KMS-11 (cell line): ENCODE measurements around the gene TDRD6.

Experiments used
- H2AFZ ChIP-seq: fragments of 200-600 bp; sonication (generic); 2 replicates; pipeline ENCODE4 v1.6.1; 2016; ENCODE audit warnings: antibody characterized with exemption, mixed run types, low read depth
- H3K27ac ChIP-seq: fragments of 200-600 bp; sonication (generic); 2 replicates; pipeline ENCODE4 v1.6.1; 2016; ENCODE audit warnings: mild to moderate bottlenecking, mixed run types
- H3K27me3 ChIP-seq: fragments of 200-600 bp; sonication (generic); 2 replicates; pipeline ENCODE4 v1.6.1; 2017; ENCODE audit warnings: mild to moderate bottlenecking, low read depth, mixed run types, moderate library complexity; ENCODE audit not compliant: insufficient read depth
- H3K36me3 ChIP-seq: fragments of 200-600 bp; sonication (generic); 2 replicates; pipeline ENCODE4 v1.6.1; 2017; ENCODE audit warnings: mild to moderate bottlenecking, mixed run types; ENCODE audit not compliant: insufficient read depth
- H3K4me1 ChIP-seq: fragments of 200-600 bp; sonication (generic); 2 replicates; pipeline ENCODE4 v1.6.1; 2016; ENCODE audit warnings: mild to moderate bottlenecking, low read depth, mixed run types; ENCODE audit not compliant: poor library complexity, severe bottlenecking
- H3K4me2 ChIP-seq: fragments of 200-600 bp; sonication (generic); 2 replicates; pipeline ENCODE4 v1.7.0; 2016; ENCODE audit warnings: mild to moderate bottlenecking, mixed run types
- H3K4me3 ChIP-seq: fragments of 200-600 bp; sonication (generic); IDR thresholded peaks from 2 replicates; pipeline ENCODE4 v1.6.1; 2017; ENCODE audit warnings: low read depth, low read length, mixed read lengths; ENCODE audit not compliant: insufficient read depth
- H3K79me2 ChIP-seq: fragments of 200-600 bp; sonication (generic); 2 replicates; pipeline ENCODE4 v1.6.1; 2016; ENCODE audit warnings: low read depth, mixed run types; ENCODE audit not compliant: insufficient read depth
- H3K9ac ChIP-seq: fragments of 200-600 bp; sonication (generic); 2 replicates; pipeline ENCODE4 v1.6.1; 2016; ENCODE audit warnings: mild to moderate bottlenecking, mixed run types
- H4K20me1 ChIP-seq: fragments of 200-600 bp; sonication (generic); 2 replicates; pipeline ENCODE4 v1.6.1; 2016; ENCODE audit warnings: mild to moderate bottlenecking, mixed run types; ENCODE audit not compliant: insufficient read depth
- CTCF ChIP-seq: fragments of 200-600 bp; sonication (generic); conservative IDR thresholded peaks from 2 replicates; pipeline ENCODE4 v1.6.1; 2017; ENCODE audit warnings: low read depth, mild to moderate bottlenecking, antibody characterized with exemption, low read length, moderate library complexity, mixed read lengths

TDRD6 gene

GRCh38 chr6:46687619-46688097 is at the start of gene TDRD6:
TDRD6 (plus strand) TSS chr6:46687885; CDS start chr6:46688129, 244 bp downstream.
- Histone ChIP-seq H3K27me3 (no peaks in the 10 kb centered on the region), H3K4me1 (no peaks in the 10 kb centered on the region)

GRCh38 chr6:46637933-46638332 is 49.8 kb upstream of the TDRD6 start:
- Histone ChIP-seq H3K79me2 (no peaks in the 10 kb centered on the region), H3K4me1 (no peaks in the 10 kb centered on the region), H2AFZ (no peak overlapping the region), H3K36me3 (no peaks in the 10 kb centered on the region), H3K4me3 (no peak overlapping the region), H3K27me3 (no peaks in the 10 kb centered on the region), H3K4me2 (no peak overlapping the region), H4K20me1 (no peaks in the 10 kb centered on the region), H3K27ac (no peak overlapping the region), H3K9ac (no peak overlapping the region)
- no peak for TF ChIP-seq CTCF

More at GRCh38 chr6:46687619-46688097, at the start of gene TDRD6:
- Histone ChIP-seq H3K27ac (no peak within 1 kb of the TSS), H3K4me3 (no peak within 1 kb of the TSS), H3K79me2 (no peaks in the 10 kb centered on the region), H3K36me3 (no peaks in the 10 kb centered on the region), H3K4me2 (no peak within 1 kb of the TSS), H2AFZ (no peak within 1 kb of the TSS), H4K20me1 (no peaks in the 10 kb centered on the region), H3K9ac (no peak within 1 kb of the TSS)
- TF ChIP-seq CTCF: no peak

- H3K4me3 ChIP-seq: no peak overlapping the region
- no peak overlapping the region for H3K4me2 ChIP-seq
- H3K27ac ChIP-seq: no peak overlapping the region
Measured at GRCh38 chr6:46638650-46639049, 49.0 kb upstream of the TDRD6 start.

GRCh38 chr6:46642928-46643751 is 44.5 kb upstream of the TDRD6 start:
- no peak for TF ChIP-seq CTCF
- no peaks in the 10 kb centered on the region for H4K20me1 ChIP-seq
- no peaks in the 10 kb centered on the region for H3K79me2 ChIP-seq
- H3K4me2 ChIP-seq: no peak overlapping the region
- no peaks in the 10 kb centered on the region for H3K36me3 ChIP-seq
- no peaks in the 10 kb centered on the region for H3K27me3 ChIP-seq
- H3K4me1 ChIP-seq: no peaks in the 10 kb centered on the region
- H3K4me3 ChIP-seq: no peak overlapping the region
- no peak overlapping the region for H3K9ac ChIP-seq
- no peak overlapping the region for H2AFZ ChIP-seq
- H3K27ac ChIP-seq: no peak overlapping the region

More at GRCh38 chr6:46638650-46639049, 49.0 kb upstream of the TDRD6 start:
- H3K79me2 ChIP-seq: no peaks in the 10 kb centered on the region
- H3K9ac ChIP-seq: no peak overlapping the region
- H3K36me3 ChIP-seq: no peaks in the 10 kb centered on the region
- H4K20me1 ChIP-seq: no peaks in the 10 kb centered on the region
- H2AFZ ChIP-seq: no peak overlapping the region
- no peak for TF ChIP-seq CTCF
- H3K27me3 ChIP-seq: no peaks in the 10 kb centered on the region
- H3K4me1 ChIP-seq: no peaks in the 10 kb centered on the region
